GM13976 (cell line): ENCODE measurements around the gene CABP4.
A peak's percentile ranks its signal among the peaks of the same experiment; 100 is the strongest.
"Not testable (repeated sequence)": the region's sequence is repeated elsewhere in the genome, so short reads cannot be mapped to it uniquely, and the experiment has no call there.

Experiments used
- DNase-seq: peaks from one replicate; pipeline ENCODE4 v3.0.0; 2012; ENCODE audit warnings: low spot score
- CTCF ChIP-seq: IDR thresholded peaks from 2 replicates; pipeline ENCODE4 v1.5.1; 2012; ENCODE audit warnings: borderline replicate concordance, mild to moderate bottlenecking; ENCODE audit not compliant: insufficient read depth; ENCODE audit errors: extremely low read depth, missing control alignments, control extremely low read depth
- in situ Hi-C: fragments of 300-500 bp; cut with MboI; formaldehyde crosslinking; loops from one replicate; pipeline ENCODE4 v1.12.0; 2022; ENCODE audit warnings: low sequenced_read_pairs, mixed read lengths, inconsistent platforms; ENCODE audit not compliant: unreplicated experiment

CABP4 gene

GRCh38 chr11:67469508-67469811 is 14.3 kb downstream of the CABP4 start:
- in situ Hi-C loops = no loop called here
- DNase-seq = no peak
- TF ChIP-seq CTCF = no peak

GRCh38 chr11:67470337-67471002 is 15.3 kb downstream of the CABP4 start:
- DNase-seq = no peak
- TF ChIP-seq CTCF = no peak
- in situ Hi-C loops = no loop called here

DNA sequence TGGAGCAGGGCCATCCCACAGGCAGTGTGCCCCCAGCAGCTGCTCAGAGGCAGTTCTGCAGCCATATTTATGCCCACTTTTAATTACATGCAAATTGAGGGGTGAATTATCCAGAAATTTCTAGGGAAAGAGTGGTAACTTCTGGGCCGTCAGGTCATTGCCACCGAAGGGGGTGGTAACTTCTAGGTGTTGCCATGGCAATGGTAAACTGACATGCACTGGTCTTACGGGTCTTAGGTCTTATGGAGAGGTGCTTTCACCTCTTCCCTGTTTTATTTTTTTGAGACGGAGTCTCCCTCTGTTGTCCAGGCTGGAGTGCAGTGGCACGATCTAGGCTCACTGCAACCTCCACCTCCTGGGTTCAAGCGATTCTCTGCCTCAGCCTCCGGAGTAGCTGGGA is 17.7 kb downstream of the CABP4 start:
- no peak for DNase-seq
- TF ChIP-seq CTCF = no peak
- in situ Hi-C loops = no loop called here

DNA sequence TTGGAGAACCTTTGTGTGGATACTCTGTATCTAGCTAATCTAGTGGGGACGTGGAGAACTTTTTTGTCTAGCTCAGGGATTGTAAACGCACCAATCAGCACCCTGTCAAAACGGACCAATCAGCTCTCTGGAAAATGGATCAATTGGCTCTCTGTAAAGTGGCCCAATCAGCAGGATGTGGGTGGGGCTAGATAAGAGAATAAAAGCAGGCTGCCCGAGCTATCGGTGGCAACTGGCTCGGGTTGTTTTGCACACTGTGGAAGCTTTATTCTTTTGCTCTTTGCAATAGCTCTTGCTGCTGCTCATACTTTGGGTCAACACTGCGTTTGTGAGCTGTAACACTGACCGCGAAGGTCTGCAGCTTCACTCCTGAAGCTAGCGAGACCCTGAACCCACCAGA is 21.5 kb downstream of the CABP4 start:
- DNase-seq, in situ Hi-C loops: not testable (repeated sequence)

- DNase-seq, in situ Hi-C loops: not testable (repeated sequence)
Measured at GRCh38 chr11:67477344-67478050, 22.3 kb downstream of the CABP4 start.

- no peak for DNase-seq
- in situ Hi-C loops = no loop called here
- TF ChIP-seq CTCF = no peak
Measured at GRCh38 chr11:67482275-67482826, 27.2 kb downstream of the CABP4 start.

DNA sequence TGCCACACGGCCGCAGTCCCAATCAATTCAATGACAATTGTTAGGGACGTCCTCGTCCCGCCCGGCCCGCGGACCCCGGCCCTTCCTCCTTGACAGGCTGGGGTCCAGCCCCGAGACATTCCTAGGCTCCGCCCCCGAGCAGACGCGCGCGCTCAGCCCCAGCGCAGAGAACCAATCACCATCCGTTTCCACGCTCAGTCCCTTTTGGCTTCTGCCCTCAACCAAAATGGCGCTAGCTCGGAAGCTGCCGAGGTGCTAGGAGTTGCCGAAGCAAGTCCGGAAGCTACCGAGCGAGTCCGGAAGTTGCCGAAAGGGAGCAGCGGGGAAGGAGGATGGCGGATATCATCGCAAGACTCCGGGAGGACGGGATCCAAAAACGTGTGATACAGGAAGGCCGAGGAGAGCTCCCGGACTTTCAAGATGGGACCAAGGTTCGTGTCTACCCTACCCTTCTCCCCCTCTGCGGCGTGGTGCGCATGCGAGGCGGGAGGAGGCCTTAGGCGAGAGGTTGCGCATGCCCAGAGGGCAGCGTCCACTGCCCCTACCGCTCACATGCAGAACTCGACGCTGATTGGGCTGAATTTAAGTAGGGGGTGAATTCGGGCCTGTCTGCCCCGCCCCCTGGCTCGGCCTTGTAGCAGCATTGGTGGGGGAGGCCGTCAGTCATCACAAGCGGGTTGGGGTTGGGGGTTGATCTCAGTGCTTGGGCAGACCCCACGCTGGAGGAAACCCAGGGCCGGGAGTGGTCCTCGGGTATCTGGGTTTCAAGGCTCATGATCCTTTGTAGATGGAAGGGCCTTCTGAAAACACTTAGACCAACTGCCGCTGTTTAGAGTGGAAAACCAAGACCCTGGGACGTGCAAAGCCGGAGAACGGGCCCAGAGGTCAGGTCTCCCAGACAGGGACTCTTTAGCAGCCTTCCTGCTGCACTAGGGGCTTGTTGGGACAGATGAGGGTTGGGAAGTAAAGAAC is 28.0 kb downstream of the CABP4 start, which contains the start of gene AIP:
TSS of gene AIP (plus strand) at position 200 of the 972 bp plus-strand sequence. CDS start at position 333, 133 bp downstream.
- peak; percentile 95 for DNase-seq
- peak; percentile 11 for TF ChIP-seq CTCF
- in situ Hi-C loops = no loop called here
